Right lobe of liver (tissue), 4 donors: ENCODE measurements around the gene TNFAIP8.

ENCODE experiments used
- CTCF ChIP-seq, 4 donors: fragments of 200-600 bp in 3 of 4; fragments of 450-650 bp in 1 of 4; IDR thresholded peaks; one replicate each; pipeline versions ENCODE4 v1.5.1 to v1.8.0; 2016 to 2022; ENCODE audit warnings: antibody characterized with exemption in 4 of 4, mild to moderate bottlenecking in 2 of 4
- POLR2A ChIP-seq: fragments of 450-650 bp; IDR thresholded peaks from one replicate; pipeline ENCODE4 v1.6.1; 2017; ENCODE audit warnings: antibody characterized with exemption, mild to moderate bottlenecking
- donor health status: DM: no; HTN: no; CAD: no.
- donor health status: DM: no; HTN: no; CAD: no.
- donor health status: DM: no; HTN: yes; CAD: no.

GRCh38 chr5:119341452-119342349 lies 14.1 kb upstream of the TNFAIP8 start:
- no peak for TF ChIP-seq CTCF (IDR thresholded peaks at IDR 0.05)
- TF ChIP-seq POLR2A = no peak
